Right lung (tissue), 10 donors: ENCODE measurements around the gene OR4N2. TPM values are rescaled to one million over a fixed set of nuclear protein-coding genes. Genes with fewer than 3 reads are reported as not detected.
"Not testable (repeated sequence)": the region's sequence is repeated elsewhere in the genome, so short reads cannot be mapped to it uniquely, and the experiment has no call there.

Experiments
- DNase-seq, 2 donors: peaks; one replicate each; pipeline ENCODE4 v3.0.0-alpha.2; 2013
- long read RNA-seq, 8 donors: transcript quantifications; one replicate each; lab custom pipeline, GENCODE V29; 2026
- polyA plus RNA-seq, 5 donors: library from polyadenylated mRNA; unstranded; fragments of 120-200 nt; gene quantifications; one replicate each; pipeline versions ENCODE4 v1.2.1 to v1.2.3, GENCODE V29; 2013; ENCODE audit warnings: inconsistent platforms in 1 of 5, low replicate concordance in 1 of 5; ENCODE audit not compliant: insufficient read length in 5 of 5, insufficient read depth in 1 of 5

Gene OR4N2
- polyA plus RNA-seq, result not detected
- long read RNA-seq, donor 1, result 0 reads
- long read RNA-seq, donor 2, result 0 reads
- long read RNA-seq, donor 3, result 0 reads
- long read RNA-seq, donor 4, result 0 reads
- long read RNA-seq, donor 5, result 0 reads
- long read RNA-seq, donor 6, result 0 reads
- long read RNA-seq, donor 7, result 0 reads
- long read RNA-seq, donor 8, result 0 reads

DNA sequence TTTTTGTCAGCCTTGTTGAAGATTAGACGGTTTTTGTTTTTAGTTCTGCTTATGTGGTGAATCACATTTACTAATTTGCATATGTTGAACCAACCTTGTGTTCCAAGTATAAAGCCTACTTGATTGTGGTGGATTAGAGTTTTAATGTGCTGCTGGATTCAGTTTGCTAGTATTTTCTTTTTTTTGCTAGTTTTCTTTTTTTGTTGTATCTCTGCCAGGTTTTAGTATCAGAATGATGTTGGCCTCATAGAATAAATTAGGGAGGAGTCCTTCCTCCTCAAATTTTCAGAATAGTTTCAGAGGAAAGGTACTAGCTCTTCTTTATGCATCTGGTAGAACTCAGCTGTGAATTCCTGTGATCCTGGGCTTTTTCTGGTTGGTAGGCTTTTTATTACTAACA, at the start of gene OR4N2:
Gene OR4N2 (plus strand): TSS at position 301 of the 400 bp plus-strand sequence. CDS start 23,679 bp downstream, outside the sequence.
- DNase-seq, result not testable (repeated sequence)

- no peak for DNase-seq
Measured at GRCh38 chr14:19754172-19754571, 49.4 kb upstream of the OR4N2 start.

- not testable (repeated sequence) for DNase-seq
Measured at GRCh38 chr14:19771491-19771890, 32.1 kb upstream of the OR4N2 start.

- no peak for DNase-seq
Measured at GRCh38 chr14:19771895-19772430, 31.6 kb upstream of the OR4N2 start.

DNA sequence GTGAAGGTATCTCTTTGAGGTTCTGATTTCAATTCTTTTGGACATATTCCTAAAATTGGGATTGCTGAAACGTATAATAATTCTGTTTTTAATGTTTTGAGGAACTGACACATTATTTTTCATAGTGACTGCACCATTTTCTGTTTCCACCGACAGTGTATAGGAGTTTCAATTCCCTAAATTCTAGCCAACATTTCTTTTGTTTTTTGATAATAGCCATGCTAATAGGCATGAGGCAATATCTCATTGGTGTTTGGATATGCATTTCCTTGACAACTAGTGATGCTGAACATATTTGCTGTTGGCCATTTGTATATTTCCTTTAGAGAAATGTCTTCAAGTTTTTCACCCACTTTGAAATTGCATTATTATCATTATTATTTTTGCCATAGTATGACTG, 31.1 kb upstream of the OR4N2 start:
- not testable (repeated sequence) for DNase-seq

DNA sequence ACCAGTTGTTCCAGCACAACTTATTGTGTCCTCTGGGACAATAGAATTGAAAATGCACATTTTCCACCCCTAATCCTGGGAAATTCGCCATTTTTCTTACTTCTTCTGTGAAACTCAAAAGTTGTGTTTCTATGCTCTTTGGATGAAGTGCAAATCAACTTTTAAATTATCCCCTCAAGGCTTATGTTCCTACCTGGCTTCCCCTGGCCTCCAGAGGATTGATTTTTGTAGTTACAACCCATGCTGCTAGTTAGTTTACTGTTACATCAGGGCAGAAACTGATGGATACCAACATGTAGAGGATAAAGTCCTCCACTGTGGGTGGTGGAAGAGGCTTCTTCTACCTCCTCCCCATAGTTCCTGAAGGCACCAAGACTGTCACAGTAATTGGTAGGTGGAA, 30.4 kb upstream of the OR4N2 start, which contains the start of gene OR4M1:
Gene OR4M1 (plus strand): TSS at position 301 of the 400 bp plus-strand sequence. CDS start 6,819 bp downstream, outside the sequence.
- not testable (repeated sequence) for DNase-seq

DNA sequence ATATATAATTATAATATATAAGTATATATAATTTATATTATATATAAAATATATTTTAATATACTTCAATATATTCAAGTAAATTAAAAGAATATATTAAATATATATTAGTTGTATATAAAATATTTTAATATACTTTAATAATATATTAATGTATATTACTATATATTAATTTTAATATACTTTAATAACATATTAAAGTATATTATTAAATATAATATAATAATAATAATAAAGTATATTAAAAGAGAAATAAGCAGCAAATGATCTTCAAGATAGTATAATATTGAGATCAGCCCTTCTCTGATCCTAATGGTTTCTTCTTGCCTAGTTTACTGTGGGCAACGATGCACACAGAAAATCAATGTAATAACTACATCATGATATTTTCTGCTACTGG, 28.0 kb upstream of the OR4N2 start:
- DNase-seq, result no peak

DNA sequence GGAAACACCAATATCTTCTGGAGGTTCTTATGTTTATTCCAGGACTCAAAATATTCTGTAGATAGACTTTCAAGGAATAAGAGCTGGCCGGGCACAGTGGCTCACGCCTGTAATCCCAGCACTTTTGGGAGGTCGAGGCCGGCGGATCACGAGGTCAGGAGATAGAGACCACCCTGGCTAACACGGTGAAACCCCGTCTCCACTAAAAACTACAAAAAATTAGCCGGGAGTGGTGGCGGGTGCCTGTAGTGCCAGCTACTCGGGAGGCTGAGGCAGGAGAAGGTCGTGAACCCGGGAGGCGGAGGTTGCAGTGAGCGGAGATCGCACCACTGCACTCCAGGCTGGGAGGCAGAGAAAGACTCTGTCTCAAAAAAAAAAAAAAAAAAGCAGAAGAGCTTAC, 17.7 kb upstream of the OR4N2 start:
- DNase-seq, result not testable (repeated sequence)

GRCh38 chr14:19787318-19787717, 16.3 kb upstream of the OR4N2 start:
- DNase-seq, result not testable (repeated sequence)

GRCh38 chr14:19788150-19788549, 15.4 kb upstream of the OR4N2 start:
- not testable (repeated sequence) for DNase-seq

DNA sequence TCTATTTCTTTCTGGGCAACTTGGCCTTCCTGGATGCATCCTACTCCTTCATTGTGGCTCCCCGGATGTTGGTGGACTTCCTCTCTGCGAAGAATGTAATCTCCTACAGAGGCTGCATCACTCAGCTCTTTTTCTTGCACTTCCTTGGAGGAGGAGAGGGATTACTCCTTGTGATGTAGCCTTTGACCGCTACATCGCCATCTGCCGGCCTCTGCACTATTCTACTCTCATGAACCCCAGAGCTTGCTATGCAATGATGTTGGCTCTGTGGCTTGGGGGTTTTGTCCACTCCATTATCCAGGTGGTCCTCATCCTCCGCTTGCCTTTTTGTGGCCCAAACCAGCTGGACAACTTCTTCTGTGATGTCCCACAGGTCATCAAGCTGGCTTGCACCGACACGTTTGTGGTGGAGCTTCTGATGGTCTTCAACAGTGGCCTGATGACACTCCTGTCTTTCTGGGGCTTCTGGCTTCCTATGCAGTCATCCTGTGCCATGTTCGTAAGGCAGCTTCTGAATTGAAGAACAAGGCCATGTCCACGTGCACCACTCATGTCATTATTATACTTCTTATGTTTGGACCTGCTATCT, 7.0 kb upstream of the OR4N2 start:
- DNase-seq, result not testable (repeated sequence)

GRCh38 chr14:19799880-19800279, 3.7 kb upstream of the OR4N2 start:
- no peak for DNase-seq

GRCh38 chr14:19800282-19801117, 3.1 kb upstream of the OR4N2 start:
- DNase-seq, result no peak

DNA sequence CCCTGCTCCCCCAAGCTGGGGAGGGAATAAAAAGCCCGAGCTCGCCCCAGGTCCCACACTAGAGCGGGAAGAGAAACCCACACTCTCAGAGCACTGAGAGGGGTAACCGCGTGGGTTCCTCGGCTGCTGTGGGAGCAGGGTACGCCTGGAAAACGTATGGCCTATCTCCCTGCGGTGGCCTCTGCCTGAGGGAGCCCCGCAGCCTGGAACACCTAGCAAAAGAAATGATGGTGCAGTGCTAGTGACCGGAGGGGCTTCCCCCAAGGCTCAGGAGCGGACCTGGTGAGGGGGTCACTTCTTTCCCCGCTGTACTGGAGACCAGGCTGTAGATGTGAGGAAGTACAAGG, 2.5 kb upstream of the OR4N2 start:
- DNase-seq, result no peak

DNA sequence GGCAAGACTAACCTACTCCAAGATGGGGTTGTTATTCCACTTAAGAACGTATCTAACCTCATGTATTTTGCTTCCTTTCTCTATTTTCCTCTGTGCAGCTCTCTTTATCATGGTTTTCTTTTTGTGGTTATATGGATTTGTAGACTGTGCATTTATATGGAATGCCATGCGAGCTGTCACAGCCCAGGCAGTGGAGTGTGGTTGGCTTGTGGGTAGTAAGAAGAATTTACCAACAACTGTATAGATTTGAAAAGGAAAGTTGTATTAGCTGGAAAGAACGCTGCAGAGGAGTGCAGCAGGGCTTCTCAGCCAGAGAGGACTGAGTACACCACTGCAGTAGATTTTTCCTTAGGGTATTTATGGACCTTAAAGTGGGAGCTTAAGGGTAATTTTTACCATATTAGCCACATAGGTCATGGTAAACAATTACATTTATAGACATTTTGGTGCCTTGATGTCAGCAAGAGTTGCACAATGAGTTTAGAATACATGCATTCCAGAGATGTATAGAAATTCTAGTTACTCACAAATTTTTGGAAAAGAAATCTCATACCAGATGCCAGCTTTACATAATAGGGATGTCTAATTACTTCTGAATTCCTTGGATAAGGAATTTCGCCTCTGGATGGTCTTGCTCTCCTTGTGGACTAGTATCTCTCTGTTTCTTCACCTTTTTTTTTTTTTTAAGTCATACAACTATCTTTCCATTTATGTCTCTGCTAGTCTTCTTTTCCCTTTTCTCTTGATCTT, 9.8 kb downstream of the OR4N2 start:
- DNase-seq, result not testable (repeated sequence)

DNA sequence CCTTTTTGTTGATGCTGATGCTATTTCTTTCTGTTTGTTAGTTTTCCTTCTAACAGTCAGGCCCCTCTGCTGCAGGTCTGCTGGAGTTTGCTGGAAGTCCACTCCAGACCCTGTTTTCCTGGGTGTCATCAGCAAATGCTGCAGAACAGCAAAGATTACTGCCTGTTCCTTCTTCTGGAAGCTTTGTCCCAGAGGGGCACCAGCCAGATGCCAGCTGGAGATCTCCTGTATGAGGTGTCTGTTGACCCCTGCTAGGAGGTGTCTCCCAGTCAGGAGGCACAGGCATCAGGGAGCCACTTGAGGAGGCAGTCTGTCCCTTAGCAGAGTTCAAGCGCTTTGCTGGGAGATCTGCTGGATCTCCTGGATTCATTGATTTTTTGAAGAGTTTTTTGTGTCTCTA, 16.3 kb downstream of the OR4N2 start:
- not testable (repeated sequence) for DNase-seq

- not testable (repeated sequence) for DNase-seq
Measured at GRCh38 chr14:19821016-19821415, 17.4 kb downstream of the OR4N2 start.

DNA sequence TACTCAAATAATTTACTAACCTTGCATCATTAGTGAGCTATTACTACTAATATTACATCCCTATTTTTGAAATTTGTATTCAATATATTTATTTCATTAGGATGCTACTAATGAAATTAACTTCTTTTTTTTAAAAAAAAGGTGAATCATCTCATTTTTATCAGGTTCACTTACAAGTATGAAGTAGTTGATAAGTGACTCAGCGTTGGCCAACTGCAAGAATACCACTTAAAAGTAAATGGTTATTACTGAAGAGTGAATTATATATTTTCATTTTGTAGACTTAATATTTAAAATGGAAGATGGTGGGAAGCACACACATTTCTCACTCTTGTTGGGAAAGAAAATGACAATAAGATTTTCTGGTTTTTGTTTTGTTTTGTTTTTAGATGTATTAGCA, 19.6 kb downstream of the OR4N2 start:
- no peak for DNase-seq

DNA sequence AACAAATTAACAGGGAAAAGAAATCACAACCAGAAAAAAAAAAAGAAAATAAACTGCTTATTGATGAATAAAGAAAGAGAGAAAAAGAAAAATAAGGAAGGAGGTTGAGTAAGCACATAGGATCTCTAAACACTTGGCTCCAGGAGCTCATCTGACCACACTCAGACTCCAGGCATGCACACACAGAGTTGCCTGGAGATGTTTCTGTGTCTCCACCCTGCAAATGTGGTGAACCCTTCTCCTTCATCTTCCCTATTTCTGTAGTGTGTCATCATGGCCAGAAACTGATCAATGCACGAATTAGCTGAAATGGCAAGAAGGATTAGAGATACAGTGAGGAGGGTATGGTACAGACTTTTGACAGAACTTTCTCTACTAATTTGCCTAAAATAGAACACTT, 20.2 kb downstream of the OR4N2 start:
- no peak for DNase-seq

GRCh38 chr14:19827626-19828244, 24.2 kb downstream of the OR4N2 start:
- DNase-seq, result not testable (repeated sequence)

DNA sequence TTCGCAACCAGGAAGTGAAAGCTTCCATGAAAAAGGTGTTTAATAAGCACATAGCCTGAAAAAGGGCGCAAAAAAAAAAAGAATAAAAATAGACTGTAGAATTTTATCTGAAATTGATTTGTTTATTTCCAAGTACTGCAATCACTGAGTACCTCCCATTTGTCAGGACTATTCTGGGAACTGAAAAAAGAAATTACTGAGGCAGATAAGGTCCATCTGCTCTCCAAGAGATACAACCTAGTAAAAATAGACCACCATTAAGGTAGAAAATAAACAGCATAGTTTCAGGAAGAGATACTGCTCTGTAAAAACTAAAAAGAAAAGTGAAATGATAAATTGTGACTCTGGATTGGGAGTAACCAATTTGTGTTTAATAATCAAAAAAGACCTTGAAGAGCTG, 24.7 kb downstream of the OR4N2 start:
- no peak for DNase-seq
